ENCODE data around the gene NEMF.
"Not testable (repeated sequence)": the region's sequence is repeated elsewhere in the genome, so short reads cannot be mapped to it uniquely, and the experiment has no call there.

The NEMF gene, protein sequence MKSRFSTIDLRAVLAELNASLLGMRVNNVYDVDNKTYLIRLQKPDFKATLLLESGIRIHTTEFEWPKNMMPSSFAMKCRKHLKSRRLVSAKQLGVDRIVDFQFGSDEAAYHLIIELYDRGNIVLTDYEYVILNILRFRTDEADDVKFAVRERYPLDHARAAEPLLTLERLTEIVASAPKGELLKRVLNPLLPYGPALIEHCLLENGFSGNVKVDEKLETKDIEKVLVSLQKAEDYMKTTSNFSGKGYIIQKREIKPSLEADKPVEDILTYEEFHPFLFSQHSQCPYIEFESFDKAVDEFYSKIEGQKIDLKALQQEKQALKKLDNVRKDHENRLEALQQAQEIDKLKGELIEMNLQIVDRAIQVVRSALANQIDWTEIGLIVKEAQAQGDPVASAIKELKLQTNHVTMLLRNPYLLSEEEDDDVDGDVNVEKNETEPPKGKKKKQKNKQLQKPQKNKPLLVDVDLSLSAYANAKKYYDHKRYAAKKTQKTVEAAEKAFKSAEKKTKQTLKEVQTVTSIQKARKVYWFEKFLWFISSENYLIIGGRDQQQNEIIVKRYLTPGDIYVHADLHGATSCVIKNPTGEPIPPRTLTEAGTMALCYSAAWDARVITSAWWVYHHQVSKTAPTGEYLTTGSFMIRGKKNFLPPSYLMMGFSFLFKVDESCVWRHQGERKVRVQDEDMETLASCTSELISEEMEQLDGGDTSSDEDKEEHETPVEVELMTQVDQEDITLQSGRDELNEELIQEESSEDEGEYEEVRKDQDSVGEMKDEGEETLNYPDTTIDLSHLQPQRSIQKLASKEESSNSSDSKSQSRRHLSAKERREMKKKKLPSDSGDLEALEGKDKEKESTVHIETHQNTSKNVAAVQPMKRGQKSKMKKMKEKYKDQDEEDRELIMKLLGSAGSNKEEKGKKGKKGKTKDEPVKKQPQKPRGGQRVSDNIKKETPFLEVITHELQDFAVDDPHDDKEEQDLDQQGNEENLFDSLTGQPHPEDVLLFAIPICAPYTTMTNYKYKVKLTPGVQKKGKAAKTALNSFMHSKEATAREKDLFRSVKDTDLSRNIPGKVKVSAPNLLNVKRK

DNA sequence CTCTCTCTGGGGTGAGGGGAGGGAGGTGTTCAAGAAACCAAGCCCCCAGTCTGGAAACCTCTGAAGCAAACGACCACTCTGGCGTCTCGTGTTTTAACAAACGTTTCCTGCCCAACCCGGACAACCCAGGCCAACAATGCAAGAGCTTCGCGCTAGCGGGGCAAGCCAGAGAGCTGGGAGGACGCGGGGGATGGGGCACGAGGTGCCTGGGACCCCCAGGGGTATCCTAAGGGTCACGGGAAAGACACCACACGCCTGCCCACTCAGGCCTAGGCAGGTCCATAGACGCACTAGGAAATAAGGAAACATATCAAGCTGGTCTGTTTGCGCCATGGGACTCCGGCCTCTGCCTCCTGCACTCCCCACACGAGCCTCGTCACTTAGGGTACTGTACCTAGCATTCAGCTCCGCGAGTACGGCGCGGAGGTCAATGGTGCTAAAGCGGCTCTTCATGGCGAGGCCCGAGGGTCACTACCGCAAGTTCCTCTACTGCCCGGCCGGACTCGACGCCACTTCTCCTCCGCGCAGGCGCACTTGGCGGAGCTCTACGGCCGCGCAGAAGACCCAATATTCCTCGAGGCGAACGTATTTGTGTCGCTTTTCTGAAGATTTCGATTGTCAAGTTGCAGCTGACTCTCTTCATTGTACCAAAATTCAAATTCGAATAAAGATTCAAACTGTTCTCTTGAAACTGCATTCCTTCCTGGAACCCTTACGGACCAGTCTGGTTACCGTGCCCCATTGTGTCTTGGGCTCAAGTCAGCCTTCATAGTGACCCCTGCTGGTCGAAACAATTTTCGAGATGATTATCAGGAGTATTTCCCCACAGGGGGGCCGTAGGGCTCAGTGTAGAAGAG, at the start of gene NEMF:
TSS of gene NEMF (minus strand) at position 488 of the 857 bp plus-strand sequence. CDS start at position 453, 35 bp downstream.
- DNase-seq, result peak; percentile 98

DNA sequence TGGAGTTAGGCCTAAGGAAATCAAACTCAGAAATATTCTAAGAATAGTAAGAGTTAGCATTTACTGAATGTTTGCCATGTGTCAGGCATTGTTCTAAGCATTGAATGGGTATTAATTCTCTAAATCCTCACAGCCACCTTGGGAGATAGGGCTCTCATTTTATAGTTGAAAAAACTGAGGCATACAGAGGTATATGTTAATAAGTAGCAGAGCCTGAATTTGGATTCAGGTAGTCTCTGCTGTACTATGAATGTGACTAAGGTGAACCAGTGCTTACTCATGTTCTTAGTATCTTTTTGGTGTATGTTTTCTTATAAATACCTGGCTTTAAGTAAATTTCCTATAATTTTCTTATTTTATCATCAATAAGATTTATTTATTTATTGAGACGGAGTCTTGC, 48.4 kb upstream of the NEMF start:
- no peak for DNase-seq

DNA sequence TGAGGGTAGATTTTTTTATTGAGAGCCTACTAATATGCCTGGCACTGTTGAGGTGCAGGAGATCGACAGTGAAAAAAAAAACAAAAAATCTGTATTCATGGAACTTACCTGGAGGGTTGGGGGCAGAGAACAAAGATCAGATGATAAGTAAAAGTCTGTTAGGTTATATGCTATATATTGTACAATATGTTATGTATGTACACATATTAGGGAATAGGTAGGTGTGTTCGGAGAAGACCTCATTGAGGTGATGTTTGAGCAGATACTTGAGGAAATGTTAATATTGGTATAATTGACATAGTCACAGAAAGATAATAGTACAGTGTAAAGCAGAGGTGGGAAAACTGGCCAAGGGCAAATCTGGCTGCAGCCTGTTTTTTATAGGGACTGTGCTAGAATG, 45.9 kb upstream of the NEMF start:
- DNase-seq, result no peak

DNA sequence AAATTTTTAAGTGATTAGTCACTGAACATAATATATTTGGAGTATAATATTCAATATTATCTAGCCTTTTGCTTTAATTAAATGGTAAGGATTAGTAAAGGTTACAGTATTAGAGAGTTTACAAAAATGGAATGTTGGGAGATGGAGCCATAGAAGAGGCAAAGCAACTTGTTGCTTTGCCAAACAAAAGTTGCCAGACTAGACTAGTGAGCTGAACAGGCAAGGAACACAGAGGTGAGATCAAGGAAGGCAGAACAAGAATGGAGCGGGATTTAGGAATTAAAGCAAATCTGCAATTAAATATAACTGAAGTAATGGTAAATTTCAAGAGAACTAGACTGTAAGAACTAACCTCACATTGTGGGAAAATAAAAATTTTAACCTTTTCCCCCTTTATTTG, 45.4 kb upstream of the NEMF start:
- DNase-seq, result no peak

DNA sequence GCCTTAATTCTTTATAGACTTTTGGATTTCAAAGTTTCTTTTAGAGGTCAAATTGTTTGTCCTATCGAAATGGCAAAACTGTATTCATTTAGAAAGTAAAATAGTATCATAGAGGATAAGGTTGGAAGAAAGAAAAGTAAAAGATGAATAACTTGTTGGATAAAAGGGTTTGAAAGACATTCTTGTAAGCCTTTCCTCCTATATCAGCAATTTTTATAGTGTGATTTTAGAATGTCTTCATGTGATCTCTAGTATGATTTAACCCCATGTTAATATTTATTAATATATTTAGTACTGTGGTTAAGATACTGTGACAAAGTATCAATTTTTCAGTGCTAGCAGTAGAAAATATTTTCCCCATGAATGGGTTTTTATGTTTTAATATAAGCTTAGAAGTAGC, 44.8 kb upstream of the NEMF start:
- no peak for DNase-seq

DNA sequence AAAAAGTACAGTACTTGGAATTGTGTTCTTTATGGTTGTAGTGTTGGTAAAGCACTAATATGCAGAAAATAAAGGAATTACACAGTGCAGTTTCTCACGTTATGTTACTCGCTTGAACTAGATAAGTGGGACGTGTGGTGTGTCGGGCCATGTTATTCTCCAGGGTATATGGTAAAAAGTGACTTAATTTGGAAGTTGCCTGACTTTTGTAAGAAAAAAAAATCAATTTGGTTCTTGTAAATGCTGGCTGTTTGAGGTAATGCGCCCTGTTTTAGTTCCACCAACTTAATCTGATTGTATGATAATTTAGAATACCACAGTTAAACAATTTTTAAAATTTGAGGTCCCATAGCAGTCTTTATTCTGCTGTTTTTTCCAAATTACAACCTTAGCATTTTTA, 44.4 kb upstream of the NEMF start:
- DNase-seq, result no peak

DNA sequence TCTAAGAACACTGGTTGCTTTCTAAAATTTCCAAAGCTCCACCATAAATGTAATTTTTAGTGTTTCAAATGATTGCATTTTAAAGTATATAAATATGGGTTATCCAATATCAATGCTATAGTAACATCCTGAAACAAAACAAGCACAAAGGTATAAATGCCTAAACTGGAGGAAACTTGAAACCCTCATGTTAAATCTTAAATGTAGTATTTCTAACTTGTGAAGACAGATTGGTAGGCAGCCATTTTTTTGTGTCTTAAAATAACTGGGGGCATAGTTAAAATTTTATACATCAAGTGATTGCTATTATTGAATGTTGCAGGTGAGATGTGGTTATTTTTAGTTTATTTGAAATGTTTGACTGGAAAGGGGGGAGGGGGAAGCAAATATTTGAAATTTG, 43.7 kb upstream of the NEMF start:
- not testable (repeated sequence) for DNase-seq

DNA sequence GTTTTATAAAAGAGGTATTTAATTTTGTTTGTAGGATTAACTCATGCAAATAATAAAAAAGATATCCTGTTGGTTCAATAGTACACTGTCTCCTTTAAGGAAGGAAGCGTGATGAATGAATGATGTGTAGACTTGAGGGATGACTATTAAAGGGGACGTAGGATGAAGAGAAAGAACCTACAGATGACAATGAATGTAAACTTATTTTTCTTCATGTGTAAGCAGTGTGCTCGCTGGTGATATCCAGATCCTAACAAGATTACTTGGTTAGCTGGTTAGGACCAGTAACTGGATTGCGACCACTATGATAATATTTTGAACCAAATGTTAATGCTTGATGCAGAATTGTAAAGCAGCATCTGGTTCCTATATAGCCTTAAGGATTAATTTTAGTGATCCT, 42.9 kb upstream of the NEMF start:
- DNase-seq, result no peak

DNA sequence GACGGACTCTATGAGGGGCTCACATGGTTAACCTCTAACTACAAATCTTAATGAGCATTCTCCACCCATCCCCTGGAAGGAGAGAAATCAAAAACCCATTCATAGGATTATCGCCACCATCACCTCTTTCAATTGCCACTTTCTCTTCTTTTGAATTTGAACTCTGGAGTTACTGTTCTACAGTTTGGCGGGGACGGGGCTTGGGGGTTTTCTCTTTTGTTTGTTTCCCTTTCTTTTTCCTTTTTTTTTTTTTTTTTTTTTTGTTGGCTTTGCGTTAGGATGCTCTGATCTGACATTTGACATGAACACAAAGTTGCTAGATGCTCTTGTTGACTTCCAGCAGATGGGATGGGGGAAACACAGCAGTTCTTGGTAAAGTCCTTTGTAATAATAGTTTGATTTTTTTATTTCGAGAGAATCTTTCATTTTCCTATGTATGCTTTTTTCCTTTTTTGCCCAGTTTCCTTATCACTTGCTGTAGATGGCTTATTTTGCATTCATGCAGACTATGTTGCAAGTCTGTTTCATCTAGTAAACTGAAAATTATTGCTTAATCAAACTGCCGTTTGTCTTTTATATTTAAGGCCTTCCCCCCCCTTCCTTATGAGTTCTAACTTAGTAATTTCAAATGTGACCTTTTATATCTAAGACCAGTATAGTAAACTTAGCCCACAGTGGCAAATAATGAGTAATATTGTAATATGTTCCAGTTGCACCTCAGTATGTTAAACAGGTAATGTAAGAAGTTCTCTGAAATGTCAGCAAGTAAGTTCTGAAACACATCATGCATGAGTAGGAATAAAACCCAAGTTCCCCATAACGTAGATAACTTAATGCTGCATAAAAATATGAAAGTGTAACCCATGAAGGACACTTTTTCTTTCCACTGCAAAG, 41.9 kb upstream of the NEMF start:
- not testable (repeated sequence) for DNase-seq

DNA sequence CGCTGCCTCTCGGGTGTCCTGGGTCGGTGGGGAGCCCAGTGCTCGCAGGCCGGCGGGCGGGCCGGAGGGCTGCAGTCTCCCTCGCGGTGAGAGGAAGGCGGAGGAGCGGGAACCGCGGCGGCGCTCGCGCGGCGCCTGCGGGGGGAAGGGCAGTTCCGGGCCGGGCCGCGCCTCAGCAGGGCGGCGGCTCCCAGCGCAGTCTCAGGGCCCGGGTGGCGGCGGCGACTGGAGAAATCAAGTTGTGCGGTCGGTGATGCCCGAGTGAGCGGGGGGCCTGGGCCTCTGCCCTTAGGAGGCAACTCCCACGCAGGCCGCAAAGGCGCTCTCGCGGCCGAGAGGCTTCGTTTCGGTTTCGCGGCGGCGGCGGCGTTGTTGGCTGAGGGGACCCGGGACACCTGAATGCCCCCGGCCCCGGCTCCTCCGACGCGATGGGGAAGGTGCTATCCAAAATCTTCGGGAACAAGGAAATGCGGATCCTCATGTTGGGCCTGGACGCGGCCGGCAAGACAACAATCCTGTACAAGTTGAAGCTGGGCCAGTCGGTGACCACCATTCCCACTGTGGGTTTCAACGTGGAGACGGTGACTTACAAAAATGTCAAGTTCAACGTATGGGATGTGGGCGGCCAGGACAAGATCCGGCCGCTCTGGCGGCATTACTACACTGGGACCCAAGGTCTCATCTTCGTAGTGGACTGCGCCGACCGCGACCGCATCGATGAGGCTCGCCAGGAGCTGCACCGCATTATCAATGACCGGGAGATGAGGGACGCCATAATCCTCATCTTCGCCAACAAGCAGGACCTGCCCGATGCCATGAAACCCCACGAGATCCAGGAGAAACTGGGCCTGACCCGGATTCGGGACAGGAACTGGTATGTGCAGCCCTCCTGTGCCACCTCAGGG, 41.0 kb upstream of the NEMF start:
- DNase-seq, result no peak

DNA sequence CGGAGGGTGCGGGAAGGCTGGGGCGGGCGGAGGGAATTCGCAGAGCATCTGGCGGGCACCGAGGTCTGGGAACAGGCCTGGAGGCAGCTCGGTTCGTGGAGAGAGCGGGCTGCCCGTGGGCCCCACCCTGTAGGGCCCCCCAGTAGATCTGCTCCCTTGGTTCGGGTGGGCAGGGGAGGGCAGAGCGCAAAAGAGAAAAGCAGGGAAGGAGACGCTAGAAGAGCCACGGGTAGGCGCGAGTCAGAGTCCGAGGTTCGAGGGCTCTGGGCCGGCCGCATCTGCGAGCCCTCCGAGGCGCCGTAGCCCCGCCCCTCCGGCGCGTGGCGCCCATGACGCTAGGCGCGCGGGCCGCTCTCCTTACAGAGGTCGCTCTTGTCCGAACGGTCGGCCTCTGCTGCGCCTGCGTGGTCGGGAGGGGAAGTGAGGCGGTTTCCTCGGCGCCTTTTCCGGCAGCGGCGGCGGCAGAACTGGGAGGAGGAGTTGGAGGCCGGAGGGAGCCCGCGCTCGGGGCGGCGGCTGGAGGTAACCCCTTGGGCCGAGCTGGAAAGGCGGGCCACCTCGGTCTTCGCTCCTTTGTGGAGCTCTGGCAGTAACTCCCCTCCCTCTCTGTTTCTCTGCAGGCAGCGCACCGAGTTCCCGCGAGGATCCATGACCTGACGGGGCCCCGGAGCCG, 40.2 kb upstream of the NEMF start, which contains the start of gene ARF6:
TSS of gene ARF6 (plus strand) at position 447 of the 673 bp plus-strand sequence. CDS start 655 bp downstream, outside the sequence.
- peak; percentile 91 for DNase-seq

DNA sequence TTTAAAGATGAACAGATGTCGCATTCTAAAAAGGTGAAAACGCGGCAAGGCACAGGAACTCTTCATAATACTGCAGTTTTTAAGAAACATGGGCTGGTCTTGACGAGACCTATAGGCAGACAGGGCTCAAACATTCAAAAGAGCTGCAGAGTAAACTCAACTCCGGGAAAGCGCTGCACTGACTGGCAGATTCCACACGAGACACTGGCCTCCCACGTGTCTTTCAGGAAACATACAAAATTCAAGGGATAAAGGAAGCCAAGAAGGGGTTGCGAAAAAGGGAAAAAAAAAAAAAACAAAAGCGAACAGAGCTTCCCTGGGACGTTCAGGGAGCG, 39.7 kb upstream of the NEMF start:
- DNase-seq, result peak; percentile 88

DNA sequence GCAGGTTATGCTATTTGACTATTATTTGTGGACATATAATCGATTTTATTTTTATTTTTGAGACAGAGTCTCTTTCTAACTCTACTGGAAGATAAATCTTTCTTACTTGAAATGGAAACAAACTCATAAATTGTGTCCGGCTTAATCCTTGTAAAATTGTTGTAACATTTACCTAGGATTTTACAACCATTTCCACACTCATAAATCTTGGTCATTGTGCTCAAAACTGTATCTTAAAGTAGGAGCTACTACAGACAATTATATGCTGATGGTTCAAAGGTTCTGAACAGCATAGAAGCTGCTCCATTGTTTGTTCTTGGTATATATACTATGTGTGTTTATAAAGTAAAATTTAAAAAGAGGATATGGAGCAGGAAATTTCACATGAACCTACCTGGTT, 35.7 kb upstream of the NEMF start:
- DNase-seq, result no peak

DNA sequence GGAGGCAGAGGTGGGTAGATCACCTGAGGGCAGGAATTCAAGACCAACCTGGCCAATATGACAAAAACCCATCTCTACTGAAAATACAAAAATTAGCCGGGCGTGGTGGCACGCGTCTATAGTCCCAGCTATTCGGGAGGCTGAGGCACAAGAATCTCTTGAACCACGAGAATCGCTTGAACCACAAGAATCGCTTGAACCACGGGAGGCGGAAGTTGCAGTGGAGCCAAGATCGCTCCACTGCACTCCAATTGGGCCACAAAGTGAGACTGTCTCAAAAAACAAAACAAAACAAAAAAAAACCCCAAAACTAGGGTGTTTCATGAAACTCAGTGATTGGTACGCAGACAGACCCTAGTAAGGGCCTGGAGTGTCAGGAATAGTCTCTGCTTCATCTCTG, 33.9 kb upstream of the NEMF start:
- DNase-seq, result no peak

DNA sequence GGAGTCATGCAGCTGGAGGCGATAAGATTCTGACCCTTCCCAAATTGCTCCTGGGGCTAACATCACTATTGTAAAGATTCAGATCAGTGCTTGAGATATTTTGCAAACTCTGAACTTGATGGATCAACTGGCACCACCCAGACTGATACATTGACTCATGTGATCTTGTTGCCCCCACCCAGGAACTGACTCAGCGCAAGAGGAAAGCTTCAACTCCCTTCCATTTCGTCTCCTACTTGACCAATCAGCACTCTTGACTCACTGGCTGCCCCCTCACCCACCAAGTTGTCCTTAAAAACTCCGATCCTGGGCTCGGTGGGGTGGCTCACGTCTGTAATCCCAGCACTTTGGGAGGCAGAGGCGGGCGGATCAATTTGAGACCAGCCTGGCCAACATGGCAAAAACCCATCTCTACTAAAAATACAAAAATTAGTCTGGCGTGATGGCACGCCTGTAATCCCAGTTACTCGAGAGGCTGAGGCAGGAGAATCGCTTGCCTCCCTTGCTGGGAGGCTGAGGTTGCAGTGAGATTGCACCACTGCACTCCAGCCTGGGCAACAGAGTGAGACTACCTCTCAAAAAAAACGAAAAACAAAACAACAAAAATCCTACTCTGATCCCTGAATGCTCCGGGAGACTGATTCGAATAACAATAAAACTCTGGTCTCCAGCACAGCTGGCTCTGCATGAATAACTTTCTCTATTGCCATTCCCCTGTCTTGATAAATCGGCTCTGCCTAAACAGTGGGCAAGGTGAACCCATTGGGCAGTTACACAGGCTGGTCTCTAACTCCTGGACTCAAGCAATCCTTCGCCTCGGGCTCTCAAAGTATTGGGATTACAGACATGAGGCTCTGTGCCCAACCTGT, 30.5 kb upstream of the NEMF start:
- DNase-seq, result no peak

DNA sequence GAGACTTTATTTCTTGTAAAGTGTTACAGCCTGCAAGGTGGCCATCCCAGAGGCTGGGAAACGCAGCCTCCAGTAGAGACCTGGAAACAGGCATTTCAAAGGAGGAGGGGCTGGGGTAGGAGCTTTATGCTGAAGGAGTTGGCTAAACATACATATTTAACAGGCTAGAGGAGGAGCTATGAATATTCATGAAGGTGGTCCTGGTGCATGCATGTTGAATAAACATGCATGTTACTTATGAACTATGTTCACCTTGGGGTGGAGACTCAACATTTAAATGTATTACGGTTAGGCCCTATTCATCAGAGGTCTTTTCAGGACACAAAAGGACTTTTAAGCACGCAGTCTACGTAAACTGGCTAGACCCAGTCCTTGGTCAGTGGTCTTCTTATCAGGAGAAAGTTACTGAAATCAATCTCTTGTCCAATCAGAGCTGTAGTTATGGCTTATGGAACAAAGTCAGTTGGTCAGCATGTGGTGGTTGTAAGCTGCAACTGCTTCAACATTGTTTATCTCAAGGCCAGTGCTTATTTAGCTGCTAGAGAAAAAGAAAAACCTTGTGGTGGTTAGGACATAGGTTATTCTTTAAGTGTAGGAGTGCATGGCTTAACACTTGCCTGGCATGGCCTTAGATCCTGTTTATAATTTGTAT, 28.9 kb upstream of the NEMF start:
- no peak for DNase-seq

DNA sequence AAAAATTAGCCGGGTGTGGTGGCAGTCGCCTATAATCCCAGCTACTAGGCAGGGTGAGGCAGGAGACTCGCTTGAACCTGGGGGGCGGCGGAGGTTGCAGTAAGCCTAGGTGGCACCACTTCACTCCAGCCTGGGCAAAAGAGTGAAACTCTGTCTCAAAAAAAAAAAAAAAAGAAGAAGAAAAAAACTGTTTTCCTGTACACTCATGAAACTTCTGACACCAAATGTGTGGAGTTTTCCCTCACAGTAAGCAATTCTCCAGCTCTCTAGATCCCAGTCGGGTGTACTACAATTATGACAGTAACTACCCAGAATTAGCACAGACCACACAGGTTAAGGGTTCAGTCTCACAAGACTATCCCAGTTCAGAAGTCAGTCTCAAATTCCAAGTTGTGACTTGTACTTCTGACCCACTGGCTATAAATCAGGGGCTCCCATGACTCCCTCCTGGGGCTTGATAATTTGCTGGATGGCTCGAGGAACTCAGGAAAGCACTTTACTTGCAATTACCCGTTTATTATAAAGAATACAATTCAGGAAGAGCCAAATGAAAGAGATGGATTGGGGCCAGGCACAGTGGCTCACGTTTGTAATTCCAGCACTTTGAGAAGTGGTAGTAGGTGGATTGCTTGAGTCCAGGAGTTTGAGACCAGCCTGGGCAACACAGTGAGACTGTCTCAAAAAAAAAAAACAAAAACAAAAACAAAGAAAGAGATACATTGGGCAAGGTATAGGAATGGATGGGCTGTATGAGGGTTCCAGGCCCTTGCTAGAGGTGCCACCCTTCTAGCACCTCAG, 27.9 kb upstream of the NEMF start:
- DNase-seq, result peak; percentile 92

Data from NCI-H2227 treated with DMSO at 0.1 percent for 48 hours (cell line).